ENCODE data around the gene HTR3D. TPM values are rescaled to one million over a fixed set of nuclear protein-coding genes. Genes with fewer than 3 reads are reported as not detected.

The HTR3D gene
- total and polyA plus RNA-seq, 9 of the 15 experiments (the other 6 are each of a cell fraction or from before 2014, with no cell fraction given) = not detected

DNA sequence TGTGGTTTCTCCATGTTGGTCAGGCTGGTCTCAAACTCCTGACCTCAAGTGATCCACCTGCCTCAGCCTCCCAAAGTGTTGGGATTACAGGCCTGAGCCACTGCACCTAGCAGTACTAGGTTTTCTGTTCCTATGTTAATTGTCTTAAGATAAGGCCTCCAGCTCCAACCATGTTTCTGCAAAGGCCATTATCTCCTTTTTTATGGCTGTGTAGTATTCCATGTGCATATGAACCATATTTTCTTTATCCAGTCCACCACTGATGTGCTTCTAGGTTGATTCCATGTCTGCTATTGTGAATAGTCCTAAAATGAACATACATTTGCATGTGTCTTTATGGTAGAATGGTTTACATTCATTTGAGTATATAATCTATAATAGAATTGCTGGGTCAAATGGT lies 31.1 kb downstream of the HTR3D start:
- no peak overlapping the region for H3K9ac ChIP-seq (ENCODE audit: insufficient read depth in 1 of 2, low read depth in 2 of 2, low read length in 2 of 2)
- no peak for FAIRE-seq
- POLR2A ChIA-PET = no interaction called here
- TF ChIP-seq BRD9 (IDR thresholded peaks at IDR 0.05; ENCODE audit: low read depth, partially characterized antibody) = no peak
- TF ChIP-seq, protein P1, sequence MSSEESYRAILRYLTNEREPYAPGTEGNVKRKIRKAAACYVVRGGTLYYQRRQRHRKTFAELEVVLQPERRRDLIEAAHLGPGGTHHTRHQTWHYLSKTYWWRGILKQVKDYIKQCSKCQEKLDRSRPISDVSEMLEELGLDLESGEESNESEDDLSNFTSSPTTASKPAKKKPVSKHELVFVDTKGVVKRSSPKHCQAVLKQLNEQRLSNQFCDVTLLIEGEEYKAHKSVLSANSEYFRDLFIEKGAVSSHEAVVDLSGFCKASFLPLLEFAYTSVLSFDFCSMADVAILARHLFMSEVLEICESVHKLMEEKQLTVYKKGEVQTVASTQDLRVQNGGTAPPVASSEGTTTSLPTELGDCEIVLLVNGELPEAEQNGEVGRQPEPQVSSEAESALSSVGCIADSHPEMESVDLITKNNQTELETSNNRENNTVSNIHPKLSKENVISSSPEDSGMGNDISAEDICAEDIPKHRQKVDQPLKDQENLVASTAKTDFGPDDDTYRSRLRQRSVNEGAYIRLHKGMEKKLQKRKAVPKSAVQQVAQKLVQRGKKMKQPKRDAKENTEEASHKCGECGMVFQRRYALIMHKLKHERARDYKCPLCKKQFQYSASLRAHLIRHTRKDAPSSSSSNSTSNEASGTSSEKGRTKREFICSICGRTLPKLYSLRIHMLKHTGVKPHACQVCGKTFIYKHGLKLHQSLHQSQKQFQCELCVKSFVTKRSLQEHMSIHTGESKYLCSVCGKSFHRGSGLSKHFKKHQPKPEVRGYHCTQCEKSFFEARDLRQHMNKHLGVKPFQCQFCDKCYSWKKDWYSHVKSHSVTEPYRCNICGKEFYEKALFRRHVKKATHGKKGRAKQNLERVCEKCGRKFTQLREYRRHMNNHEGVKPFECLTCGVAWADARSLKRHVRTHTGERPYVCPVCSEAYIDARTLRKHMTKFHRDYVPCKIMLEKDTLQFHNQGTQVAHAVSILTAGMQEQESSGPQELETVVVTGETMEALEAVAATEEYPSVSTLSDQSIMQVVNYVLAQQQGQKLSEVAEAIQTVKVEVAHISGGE (CRISPR knock-in tag; IDR thresholded peaks at IDR 0.05) = no peak
- peak; percentile 44 for TF ChIP-seq RBM25 (IDR thresholded peaks at IDR 0.05; ENCODE audit: low read depth, low read length, severe bottlenecking)
- TF ChIP-seq, protein P2, sequence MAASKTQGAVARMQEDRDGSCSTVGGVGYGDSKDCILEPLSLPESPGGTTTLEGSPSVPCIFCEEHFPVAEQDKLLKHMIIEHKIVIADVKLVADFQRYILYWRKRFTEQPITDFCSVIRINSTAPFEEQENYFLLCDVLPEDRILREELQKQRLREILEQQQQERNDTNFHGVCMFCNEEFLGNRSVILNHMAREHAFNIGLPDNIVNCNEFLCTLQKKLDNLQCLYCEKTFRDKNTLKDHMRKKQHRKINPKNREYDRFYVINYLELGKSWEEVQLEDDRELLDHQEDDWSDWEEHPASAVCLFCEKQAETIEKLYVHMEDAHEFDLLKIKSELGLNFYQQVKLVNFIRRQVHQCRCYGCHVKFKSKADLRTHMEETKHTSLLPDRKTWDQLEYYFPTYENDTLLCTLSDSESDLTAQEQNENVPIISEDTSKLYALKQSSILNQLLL (CRISPR knock-in tag; IDR thresholded peaks at IDR 0.05; ENCODE audit: borderline replicate concordance) = no peak
- no peak for TF ChIP-seq SP1 (CRISPR knock-in tag; IDR thresholded peaks at IDR 0.05)
- no peak for TF ChIP-seq ZSCAN32 (CRISPR knock-in tag; IDR thresholded peaks at IDR 0.05)
- TF ChIP-seq C11orf30 (IDR thresholded peaks at IDR 0.05; ENCODE audit: low read depth) = no peak
- TF ChIP-seq DACH1 (IDR thresholded peaks at IDR 0.05; ENCODE audit: partially characterized antibody) = no peak
- no peak for TF ChIP-seq ZNF583 (CRISPR knock-in tag; IDR thresholded peaks at IDR 0.05)
- TF ChIP-seq TGIF2 (CRISPR knock-in tag; IDR thresholded peaks at IDR 0.05) = no peak
- no peak for TF ChIP-seq ZNF212 (CRISPR knock-in tag; IDR thresholded peaks at IDR 0.05)
- TF ChIP-seq COPS2 (conservative IDR thresholded peaks at IDR 0.05) = no peak
- no peak for TF ChIP-seq ZFP1 (CRISPR knock-in tag; IDR thresholded peaks at IDR 0.05)
- no peak for TF ChIP-seq ZNF263 (CRISPR knock-in tag; IDR thresholded peaks at IDR 0.05; ENCODE audit: borderline replicate concordance)
- peak; percentile 64; the same call in 1 of the 2 replicates for TF ChIP-seq BCOR (IDR thresholded peaks at IDR 0.05)
- TF ChIP-seq ESRRA (IDR thresholded peaks at IDR 0.05; ENCODE audit: borderline replicate concordance, low read depth) = no peak
- TF ChIP-seq, protein P3, sequence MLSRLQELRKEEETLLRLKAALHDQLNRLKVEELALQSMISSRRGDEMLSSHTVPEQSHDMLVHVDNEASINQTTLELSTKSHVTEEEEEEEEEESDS (CRISPR knock-in tag; IDR thresholded peaks at IDR 0.05) = no peak

More for the DNA sequence above, 31.1 kb downstream of the HTR3D start:
- H3K4me3 ChIP-seq = no peak overlapping the region
- H3K4me2 ChIP-seq (ENCODE audit: insufficient read depth, low read length) = no peak overlapping the region
- CTCF ChIA-PET (ENCODE audit: low intra/inter-chr PET ratio) = no interaction called here
- no peak for DNase-seq (ENCODE audit: extremely low read depth in 1 of 4, low spot score in 3 of 4)
- H3K79me2 ChIP-seq (ENCODE audit: control insufficient read depth, insufficient read depth, low read length) = no peaks in the 10 kb centered on the region
- ATAC-seq = no peak
- no peaks in the 10 kb centered on the region for H3K9me3 ChIP-seq (replicated peaks; ENCODE audit: control insufficient read depth, insufficient read depth, low read depth, low read length)
- no peak overlapping the region for H2AFZ ChIP-seq (ENCODE audit: low read depth, low read length)
- no TSS peak for BruUV-seq (replicated peaks)
- intact Hi-C loops (cut with micrococcal nuclease) = no loop called here
- no peaks in the 10 kb centered on the region for H3K9me1 ChIP-seq (ENCODE audit: control insufficient read depth, insufficient read depth, low read length)
- no peaks in the 10 kb centered on the region; a peak in 1 of 5 replicates for H3K27me3 ChIP-seq (ENCODE audit: control insufficient read depth in 2 of 2, insufficient read depth in 2 of 2, low read length in 2 of 2)
- no peaks in the 10 kb centered on the region for H4K20me1 ChIP-seq (replicated peaks; ENCODE audit: control insufficient read depth, insufficient read depth, low read length)
- no peaks in the 10 kb centered on the region for H3K36me3 ChIP-seq (ENCODE audit: control insufficient read depth, insufficient read depth, low read length)
- no peak overlapping the region for H3K27ac ChIP-seq (ENCODE audit: extremely low read depth, low read depth, low read length)
- in situ Hi-C loops (cut with MboI) = no loop called here
- peaks cover 1 to 3% of the 10 kb centered on the region in 2 experiments; a peak in 3 of 5 replicates for H3K4me1 ChIP-seq (replicated peaks in 1 of 2; ENCODE audit: control insufficient read depth in 2 of 2, insufficient read depth in 2 of 2, low read length in 2 of 2)
